Retinal pigment epithelial cell (primary cell): ENCODE results near the gene YAP1.

Experiments used
- DNase-seq: peaks from one replicate; pipeline ENCODE4 v3.0.0-alpha.2; 2010; ENCODE audit warnings: low read depth
- H3K4me3 ChIP-seq: 2 replicates; pipeline ENCODE4 v1.5.1; 2011; ENCODE audit warnings: mild to moderate bottlenecking, low read length, control low read depth, moderate library complexity
- CTCF ChIP-seq: conservative IDR thresholded peaks from 2 replicates; pipeline ENCODE4 v1.5.1; 2011; ENCODE audit warnings: low read depth, low read length, control low read depth, inconsistent platforms

The YAP1 gene

GRCh38 chr11:102138223-102138622 lies 28.0 kb downstream of the YAP1 start:
- DNase-seq = no peak
- no peak overlapping the region for H3K4me3 ChIP-seq
- no peak for TF ChIP-seq CTCF

- no peak for TF ChIP-seq CTCF
- no peak for DNase-seq
- H3K4me3 ChIP-seq = no peak overlapping the region
Measured at GRCh38 chr11:102138670-102139069, 28.4 kb downstream of the YAP1 start.

- no peak for TF ChIP-seq CTCF
- H3K4me3 ChIP-seq = no peak overlapping the region
- no peak for DNase-seq
Measured at GRCh38 chr11:102139081-102139498, 28.8 kb downstream of the YAP1 start.

- TF ChIP-seq CTCF = no peak
- DNase-seq = no peak
- no peak overlapping the region for H3K4me3 ChIP-seq
Measured at GRCh38 chr11:102142333-102142732, 32.1 kb downstream of the YAP1 start.

GRCh38 chr11:102143867-102144266 lies 33.6 kb downstream of the YAP1 start:
- no peak overlapping the region for H3K4me3 ChIP-seq
- no peak for DNase-seq
- TF ChIP-seq CTCF = no peak

- peak; percentile 53 for DNase-seq
- H3K4me3 ChIP-seq = no peak overlapping the region
- no peak for TF ChIP-seq CTCF
Measured at GRCh38 chr11:102144357-102145355, 34.4 kb downstream of the YAP1 start.

- no peak overlapping the region for H3K4me3 ChIP-seq
- no peak for TF ChIP-seq CTCF
- DNase-seq = no peak
Measured at GRCh38 chr11:102147015-102147414, 36.8 kb downstream of the YAP1 start.
